GM21381 (cell line): ENCODE results near the gene CHRM1.

ENCODE experiments used
- ATAC-seq: cut with Tn5 transposase; IDR thresholded peaks from one replicate; pipeline ENCODE4 v1.9.1; 2021; ENCODE audit warnings: mild to moderate bottlenecking, moderate library complexity; ENCODE audit not compliant: unreplicated experiment

The CHRM1 gene

GRCh38 chr11:62905927-62906531 is 15.1 kb downstream of the CHRM1 start:
- ATAC-seq = no peak

DNA sequence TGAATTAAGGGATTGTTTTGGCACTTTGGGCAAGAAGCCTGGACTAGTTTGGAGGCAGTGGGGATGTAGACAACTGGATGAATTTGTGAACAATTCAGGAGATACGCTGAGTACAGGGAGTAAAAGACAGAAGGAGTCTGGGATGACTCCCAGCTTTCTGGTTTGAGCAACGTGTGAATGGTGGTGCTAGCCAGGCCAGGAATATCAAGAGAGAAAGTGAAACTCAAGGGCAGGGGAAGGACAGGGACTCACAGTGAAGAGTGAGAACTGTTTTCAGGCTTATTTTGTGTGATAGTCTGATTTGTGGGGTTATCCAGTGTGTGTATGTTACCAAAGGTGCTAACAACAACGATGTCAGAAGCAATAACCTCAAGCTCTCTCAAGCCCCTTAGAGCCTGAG is 15.9 kb downstream of the CHRM1 start:
- no peak for ATAC-seq

DNA sequence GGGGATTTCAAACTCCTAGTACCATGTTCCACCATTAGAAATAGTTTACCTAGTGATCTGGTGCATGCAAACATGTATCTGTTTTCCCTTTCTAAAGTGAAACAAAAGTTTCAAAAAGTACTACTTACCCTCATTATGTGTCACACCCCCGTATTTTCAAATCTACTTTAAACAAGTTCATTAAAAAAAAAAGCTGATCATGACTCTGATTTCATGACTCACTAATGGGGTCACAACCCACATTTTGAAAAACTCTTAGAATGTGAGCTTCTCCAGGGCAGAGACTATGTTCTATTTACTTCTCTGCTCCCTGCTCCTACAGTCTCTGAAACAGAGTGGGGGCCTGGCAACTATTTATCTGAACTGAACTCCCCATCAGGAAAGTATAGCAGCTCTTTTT is 18.2 kb downstream of the CHRM1 start:
- ATAC-seq = no peak

- no peak for ATAC-seq
Measured at GRCh38 chr11:62898027-62898426, 23.1 kb downstream of the CHRM1 start.

DNA sequence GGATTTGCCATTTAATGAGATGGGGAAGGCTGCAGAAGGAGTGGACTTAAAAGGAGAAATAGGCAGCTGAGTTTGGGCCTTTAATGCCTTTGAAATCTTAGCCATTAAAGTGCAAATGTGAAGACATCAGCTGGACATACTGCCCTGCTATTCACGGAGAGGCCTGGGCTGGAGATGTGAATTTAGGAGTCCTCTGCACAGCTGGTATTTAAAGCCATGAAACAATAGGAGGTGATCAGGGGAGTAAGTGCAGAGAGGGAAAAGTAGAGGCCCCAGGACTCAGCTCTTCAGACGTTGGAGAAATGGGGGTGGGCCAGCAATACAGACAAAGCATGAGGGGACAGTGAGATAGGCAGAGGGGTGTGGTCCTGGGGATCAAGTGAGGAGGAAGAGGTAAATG is 23.9 kb downstream of the CHRM1 start:
- no peak for ATAC-seq

- ATAC-seq = no peak
Measured at GRCh38 chr11:62896049-62896448, 25.1 kb downstream of the CHRM1 start.

GRCh38 chr11:62895501-62895900 is 25.7 kb downstream of the CHRM1 start:
- no peak for ATAC-seq

DNA sequence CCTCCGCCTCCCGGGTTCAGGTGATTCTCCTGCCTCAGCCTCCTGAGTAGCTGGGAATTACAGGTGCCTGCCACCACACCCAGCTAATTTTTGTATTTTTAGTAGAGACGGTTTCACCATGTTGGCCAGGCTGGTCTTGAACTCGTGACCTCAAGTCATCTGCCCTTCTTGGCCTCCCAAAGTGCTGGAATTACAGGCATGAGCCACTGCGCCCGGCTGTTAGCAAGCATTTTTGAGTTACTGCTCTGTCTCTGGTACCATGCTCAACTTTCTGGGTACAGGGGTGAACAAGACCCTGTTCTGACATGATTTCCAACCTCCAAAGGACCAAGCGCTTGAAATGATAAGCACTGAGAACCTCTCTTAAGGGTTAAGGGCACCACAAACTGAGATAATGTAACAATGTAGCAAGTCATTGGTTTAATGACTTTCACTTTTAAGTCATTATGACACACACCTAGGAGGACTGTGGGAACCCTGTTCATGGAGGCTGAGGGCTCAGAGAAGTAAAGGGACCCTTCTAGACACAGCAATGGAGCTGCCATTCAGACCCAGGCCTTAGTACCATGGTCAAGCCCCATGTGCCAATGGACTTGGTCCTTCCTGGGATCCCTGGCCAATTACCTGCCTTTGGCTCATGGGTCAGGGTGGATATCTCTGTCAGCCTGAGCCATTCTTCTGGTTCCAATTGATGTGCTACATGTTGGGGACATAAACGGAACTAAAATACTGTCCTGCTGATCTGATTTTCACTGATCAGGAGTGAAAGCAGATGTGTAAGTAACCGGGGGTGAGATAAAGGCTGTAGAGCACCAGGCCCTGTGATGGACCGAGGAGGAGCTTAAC is 28.9 kb downstream of the CHRM1 start:
- ATAC-seq = no peak

DNA sequence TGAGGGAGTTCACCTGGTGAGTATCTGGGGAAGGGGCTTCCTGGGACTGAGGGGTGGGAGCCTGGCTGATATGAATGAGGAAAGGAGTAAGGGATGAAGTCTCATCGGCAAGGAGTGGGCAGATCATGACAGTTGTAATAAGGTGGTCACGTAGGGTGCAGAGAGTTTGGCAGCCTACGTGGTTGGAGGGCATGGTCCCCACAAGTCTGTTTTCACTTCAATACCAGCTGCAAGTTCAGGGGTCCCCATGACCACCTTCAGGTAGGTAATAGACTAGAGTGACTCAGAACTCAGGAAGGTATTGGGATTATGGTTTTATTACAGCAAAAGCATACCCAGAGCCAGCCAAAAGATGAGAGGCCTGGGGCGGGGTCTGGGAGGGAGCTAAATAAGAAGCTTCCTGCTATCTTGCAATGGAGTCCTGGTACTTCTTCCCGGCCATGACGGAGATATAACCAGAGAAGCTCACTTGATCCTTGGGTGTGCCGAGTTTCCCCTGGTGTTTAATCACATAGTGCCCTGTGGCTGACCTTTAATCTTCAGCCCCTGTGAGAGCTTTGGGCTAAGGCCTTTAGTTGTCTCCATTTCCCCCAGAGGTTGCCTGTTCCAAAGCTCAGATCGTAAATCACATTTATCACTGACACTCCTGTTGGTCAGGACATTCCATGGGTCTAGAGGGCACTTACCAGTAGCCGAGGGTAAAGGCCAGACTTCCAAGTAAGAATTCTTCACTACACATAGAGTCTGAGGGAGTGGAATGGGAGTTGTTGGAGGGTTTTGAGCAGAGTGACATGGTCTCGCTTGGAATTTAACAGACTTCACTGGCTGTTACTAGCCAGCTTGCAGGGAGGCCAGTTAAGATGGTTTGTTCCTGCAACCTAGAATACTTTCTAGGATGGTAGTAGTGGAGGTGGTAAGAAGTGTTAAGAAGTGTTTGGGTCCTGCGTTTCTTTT is 31.4 kb downstream of the CHRM1 start:
- ATAC-seq = no peak

DNA sequence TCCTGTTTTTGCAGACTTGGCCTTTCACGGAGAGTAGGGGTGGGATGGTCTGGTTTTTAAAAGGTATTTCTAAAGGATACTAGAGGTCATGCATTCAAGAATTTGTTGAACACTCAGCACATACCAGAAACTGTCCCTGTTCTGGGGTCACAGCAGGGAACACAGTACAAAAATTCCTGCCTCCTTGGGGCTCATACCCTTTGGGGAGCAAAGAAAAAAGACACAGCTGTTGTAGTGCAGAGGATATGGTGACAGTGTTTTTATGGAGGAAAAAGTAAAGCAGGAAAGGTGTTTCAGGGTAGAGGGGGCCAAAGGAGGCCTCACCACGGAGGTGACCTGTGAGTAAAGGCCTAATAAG is 32.1 kb downstream of the CHRM1 start:
- ATAC-seq = no peak

- ATAC-seq = no peak
Measured at GRCh38 chr11:62888406-62888805, 32.8 kb downstream of the CHRM1 start.

GRCh38 chr11:62885137-62885750 is 35.9 kb downstream of the CHRM1 start:
- ATAC-seq = no peak

GRCh38 chr11:62883673-62884072 is 37.5 kb downstream of the CHRM1 start:
- ATAC-seq = no peak

DNA sequence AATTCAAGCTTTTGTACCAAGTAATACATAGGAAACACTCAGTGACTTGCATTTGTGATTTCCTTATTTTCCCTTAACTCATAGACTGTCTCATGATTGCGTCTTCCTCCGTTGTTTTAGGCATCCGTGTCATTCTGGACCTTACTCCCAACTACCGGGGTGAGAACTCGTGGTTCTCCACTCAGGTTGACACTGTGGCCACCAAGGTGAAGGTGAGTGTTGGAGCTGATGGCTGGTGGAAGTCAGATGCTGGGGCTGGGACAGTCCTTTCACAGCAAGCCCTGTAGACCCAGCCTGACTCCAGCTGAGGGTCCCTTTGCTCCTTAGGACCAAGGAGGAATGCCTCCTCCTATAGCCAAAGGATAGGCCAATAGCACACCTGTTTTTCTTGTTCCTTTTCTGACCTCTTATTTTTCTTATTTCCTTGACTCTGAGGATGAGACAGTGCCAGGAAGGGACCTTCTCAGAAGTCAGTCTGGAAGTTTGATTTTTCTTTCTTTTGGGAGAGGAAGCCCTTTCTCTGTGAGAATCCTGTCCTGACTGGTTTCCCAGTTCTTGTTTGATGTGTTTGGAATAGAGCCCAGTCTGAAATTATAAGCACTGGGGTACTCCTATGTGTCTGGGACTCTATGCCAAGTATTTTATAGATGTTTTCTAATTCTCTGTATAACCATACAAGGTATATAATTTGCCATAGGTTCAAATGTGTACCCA is 38.2 kb downstream of the CHRM1 start:
- ATAC-seq = no peak

DNA sequence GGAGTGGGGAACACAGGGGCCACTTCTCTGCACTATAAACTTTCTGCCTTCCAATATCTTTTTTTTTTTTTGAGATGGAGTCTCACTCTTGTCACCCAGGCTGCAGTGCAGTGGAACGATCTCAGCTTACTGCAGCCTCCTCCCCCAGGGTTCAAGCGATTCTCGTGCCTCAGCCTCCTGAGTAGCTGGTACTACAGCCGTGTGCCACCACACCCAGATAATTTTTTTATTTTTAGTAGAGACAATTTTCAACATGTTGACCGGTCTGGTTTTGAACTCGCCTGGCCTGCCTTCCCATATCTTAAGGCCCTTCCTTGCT is 38.8 kb downstream of the CHRM1 start:
- no peak for ATAC-seq

DNA sequence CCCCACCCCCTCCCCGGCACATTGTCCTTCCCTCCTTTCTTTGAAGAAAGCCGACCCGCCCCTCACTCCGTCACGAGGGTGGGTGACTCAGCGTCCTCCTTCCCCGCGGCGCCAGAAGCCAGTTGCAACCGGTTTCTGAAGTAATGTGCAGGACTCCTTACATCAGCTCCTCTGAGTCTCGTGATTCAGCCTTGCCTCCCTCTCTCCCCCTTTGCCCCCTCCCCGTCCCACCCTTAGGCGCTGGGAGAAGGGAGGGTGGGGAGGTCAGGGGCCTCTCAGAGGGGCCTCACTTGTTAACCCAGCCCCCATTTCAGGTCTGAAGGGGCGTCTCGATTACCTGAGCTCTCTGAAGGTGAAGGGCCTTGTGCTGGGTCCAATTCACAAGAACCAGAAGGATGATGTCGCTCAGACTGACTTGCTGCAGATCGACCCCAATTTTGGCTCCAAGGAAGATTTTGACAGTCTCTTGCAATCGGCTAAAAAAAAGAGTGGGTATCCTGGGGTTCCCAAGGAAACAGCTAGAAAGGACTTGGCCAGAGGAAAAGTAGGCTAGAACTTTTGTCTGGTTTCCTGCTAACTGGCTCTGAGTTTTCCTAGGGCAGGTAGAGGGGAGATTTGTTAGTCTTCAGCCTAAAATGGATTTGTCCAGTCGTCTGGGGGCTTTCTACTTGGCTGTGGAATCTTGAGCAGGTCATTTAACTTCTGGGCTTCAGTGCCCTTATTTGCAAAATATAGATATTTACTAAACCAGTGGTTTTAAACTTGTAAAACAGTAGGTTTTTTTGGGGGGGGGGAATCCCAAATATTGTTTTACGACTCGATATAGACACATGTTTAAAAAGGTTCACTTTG is 39.4 kb downstream of the CHRM1 start:
- peak; percentile 37 for ATAC-seq

- ATAC-seq = peak; percentile 70
Measured at GRCh38 chr11:62880803-62881578, 40.2 kb downstream of the CHRM1 start, which contains the start of gene SLC3A2. TSS of gene SLC3A2 (plus strand) at chr11:62880896. CDS start at chr11:62881024, 128 bp downstream.

- no peak for ATAC-seq
Measured at GRCh38 chr11:62880231-62880802, 40.8 kb downstream of the CHRM1 start.
